Activated CD8-positive, alpha-beta memory T cell treated with anti-CD3 and anti-CD28 coated beads for 48 hours (primary cell): ENCODE results near the gene TSHZ1.

Source experiments
- DNase-seq, 3 experiments: peaks; one replicate each; pipeline ENCODE4 v3.0.0-alpha.2; 2020; ENCODE audit warnings: low read depth in 2 of 3, low spot score in 2 of 3

TSHZ1 gene

GRCh38 chr18:75208155-75208835 lies 2.3 kb upstream of the TSHZ1 start:
- no peak for DNase-seq

- no peak for DNase-seq
Measured at GRCh38 chr18:75208836-75209128, 1.8 kb upstream of the TSHZ1 start.

- peak in 2 of 3 experiments; percentile 41 to 64 for DNase-seq
Measured at GRCh38 chr18:75209129-75209950, 1.3 kb upstream of the TSHZ1 start, which contains the start of gene PTGR3. Gene PTGR3, minus strand, starts transcription at chr18:75209139. Its CDS starts 81 bp downstream, at chr18:75209058.

- no peak for DNase-seq
Measured at GRCh38 chr18:75209951-75210258, 692 bp upstream of the TSHZ1 start.

- no peak for DNase-seq
Measured at GRCh38 chr18:75211002-75211621, 515 bp downstream of the TSHZ1 start.

- no peak for DNase-seq
Measured at GRCh38 chr18:75211626-75211952, 992 bp downstream of the TSHZ1 start.

GRCh38 chr18:75211953-75212750 lies 1.6 kb downstream of the TSHZ1 start:
- no peak for DNase-seq

- DNase-seq, result no peak
Measured at GRCh38 chr18:75212751-75213090, 2.1 kb downstream of the TSHZ1 start.

- no peak for DNase-seq
Measured at GRCh38 chr18:75213611-75214331, 3.2 kb downstream of the TSHZ1 start.

GRCh38 chr18:75214332-75214690 lies 3.7 kb downstream of the TSHZ1 start:
- no peak for DNase-seq

GRCh38 chr18:75214766-75215510 lies 4.3 kb downstream of the TSHZ1 start:
- DNase-seq, result no peak

GRCh38 chr18:75215663-75216062 lies 5.1 kb downstream of the TSHZ1 start:
- DNase-seq, result no peak

GRCh38 chr18:75216212-75216910 lies 5.8 kb downstream of the TSHZ1 start:
- DNase-seq, result no peak

GRCh38 chr18:75216911-75217689 lies 6.5 kb downstream of the TSHZ1 start:
- DNase-seq, result no peak

GRCh38 chr18:75218065-75218923 lies 7.7 kb downstream of the TSHZ1 start:
- DNase-seq, result no peak

GRCh38 chr18:75219745-75220375 lies 9.3 kb downstream of the TSHZ1 start:
- no peak for DNase-seq

- DNase-seq, result no peak
Measured at GRCh38 chr18:75220551-75221355, 10.2 kb downstream of the TSHZ1 start.
